Sigmoid colon (tissue), 4 donors: ENCODE measurements around the gene PEX7.

ENCODE experiments used
- POLR2A ChIP-seq, 2 donors: fragments of 450-650 bp; IDR thresholded peaks; one replicate each; pipeline ENCODE4 v1.6.1; 2016; ENCODE audit warnings: antibody characterized with exemption in 2 of 2, mild to moderate bottlenecking in 2 of 2, moderate library complexity in 2 of 2
- POLR2AphosphoS5 ChIP-seq, 4 donors: sonication (generic); formaldehyde crosslinking; IDR thresholded peaks; one replicate each; pipeline ENCODE4 v1.6.1; 2017; ENCODE audit warnings: antibody characterized with exemption in 4 of 4
- TF ChIP-seq, protein P1 (sequence below), 4 experiments: fragments of 450-650 bp in 3 of 4; fragments of 200-600 bp in 1 of 4; IDR thresholded peaks; one replicate each; pipeline ENCODE4 v1.5.1; 2016 to 2019; ENCODE audit warnings: antibody characterized with exemption in 4 of 4, mild to moderate bottlenecking in 3 of 4, moderate library complexity in 2 of 4

GRCh38 chr6:136862662-136863061, 40.3 kb downstream of the PEX7 start:
- TF ChIP-seq, protein P1, sequence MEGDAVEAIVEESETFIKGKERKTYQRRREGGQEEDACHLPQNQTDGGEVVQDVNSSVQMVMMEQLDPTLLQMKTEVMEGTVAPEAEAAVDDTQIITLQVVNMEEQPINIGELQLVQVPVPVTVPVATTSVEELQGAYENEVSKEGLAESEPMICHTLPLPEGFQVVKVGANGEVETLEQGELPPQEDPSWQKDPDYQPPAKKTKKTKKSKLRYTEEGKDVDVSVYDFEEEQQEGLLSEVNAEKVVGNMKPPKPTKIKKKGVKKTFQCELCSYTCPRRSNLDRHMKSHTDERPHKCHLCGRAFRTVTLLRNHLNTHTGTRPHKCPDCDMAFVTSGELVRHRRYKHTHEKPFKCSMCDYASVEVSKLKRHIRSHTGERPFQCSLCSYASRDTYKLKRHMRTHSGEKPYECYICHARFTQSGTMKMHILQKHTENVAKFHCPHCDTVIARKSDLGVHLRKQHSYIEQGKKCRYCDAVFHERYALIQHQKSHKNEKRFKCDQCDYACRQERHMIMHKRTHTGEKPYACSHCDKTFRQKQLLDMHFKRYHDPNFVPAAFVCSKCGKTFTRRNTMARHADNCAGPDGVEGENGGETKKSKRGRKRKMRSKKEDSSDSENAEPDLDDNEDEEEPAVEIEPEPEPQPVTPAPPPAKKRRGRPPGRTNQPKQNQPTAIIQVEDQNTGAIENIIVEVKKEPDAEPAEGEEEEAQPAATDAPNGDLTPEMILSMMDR (IDR thresholded peaks at IDR 0.05) = no peak
- TF ChIP-seq POLR2A (IDR thresholded peaks at IDR 0.05) = no peak
- TF ChIP-seq POLR2AphosphoS5 (IDR thresholded peaks at IDR 0.05) = no peak
